Body of pancreas (tissue), 4 donors: Measurements from ENCODE around the gene ST3GAL6.

ENCODE experiments used
- CTCF ChIP-seq, 7 experiments: fragments of 450-650 bp in 4 of 7; fragments of 200-600 bp in 3 of 7; sonication (generic) in 3 of 7; IDR thresholded peaks; one replicate each; pipeline ENCODE4 v1.5.1; 2016 to 2019; ENCODE audit warnings: antibody characterized with exemption in 7 of 7
- POLR2A ChIP-seq, 3 donors: fragments of 450-650 bp; IDR thresholded peaks; one replicate each; pipeline ENCODE4 v1.6.1; 2016; ENCODE audit warnings: antibody characterized with exemption in 3 of 3, mild to moderate bottlenecking in 2 of 3

- TF ChIP-seq CTCF (IDR thresholded peaks at IDR 0.05) = no peak
- TF ChIP-seq POLR2A (IDR thresholded peaks at IDR 0.05) = no peak
Observed at GRCh38 chr3:98730886-98731537, 32.1 kb upstream of the ST3GAL6 start.
